HG03159 (cell line): ENCODE results near the gene COMMD10.

Experiments used
- ATAC-seq: cut with Tn5 transposase; IDR thresholded peaks from one replicate; pipeline ENCODE4 v1.9.1; 2021; ENCODE audit warnings: mild to moderate bottlenecking, moderate library complexity; ENCODE audit not compliant: unreplicated experiment

The COMMD10 gene

DNA sequence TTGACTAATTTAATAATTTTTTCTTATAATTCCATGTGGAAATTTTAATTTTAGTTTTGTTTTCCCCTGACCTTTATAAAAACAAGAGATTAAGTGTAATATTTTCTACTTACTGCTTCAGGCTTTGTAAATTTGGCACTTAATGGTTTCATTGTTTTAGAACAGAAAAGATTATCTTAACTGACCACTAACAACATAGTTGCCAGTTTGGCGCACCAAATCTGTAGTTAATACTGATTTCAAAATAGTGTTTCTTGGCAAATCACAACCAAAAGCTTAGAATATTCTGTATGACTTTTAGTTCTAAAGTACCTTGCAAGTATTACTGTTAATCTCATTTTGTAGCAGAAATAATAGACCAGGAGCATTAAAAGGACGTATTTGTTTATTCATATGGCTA, 124.3 kb downstream of the COMMD10 start:
- ATAC-seq: no peak

- no peak for ATAC-seq
These were observed 127.4 kb downstream of the COMMD10 start for GRCh38 chr5:116212225-116212624.

DNA sequence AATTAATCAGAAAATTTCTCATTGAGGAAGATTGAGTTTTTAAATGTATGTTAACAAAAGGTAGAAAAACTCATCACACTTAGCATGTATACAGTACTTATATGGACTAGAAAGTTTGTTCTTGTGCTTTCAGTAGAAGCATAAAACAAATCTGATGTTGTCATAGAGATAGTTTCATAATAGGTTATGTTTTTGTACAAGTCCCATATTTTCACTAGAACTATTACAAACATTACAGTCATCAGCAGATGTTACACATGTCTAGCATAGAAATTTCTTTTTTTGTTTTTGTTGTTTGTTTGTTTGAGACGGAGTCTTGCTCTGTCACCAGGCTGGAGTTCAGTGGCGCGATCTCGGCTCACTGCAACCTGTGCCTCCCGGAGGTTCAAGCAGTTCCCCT, 131.4 kb downstream of the COMMD10 start:
- ATAC-seq: no peak

GRCh38 chr5:116225281-116225922, 140.6 kb downstream of the COMMD10 start:
- ATAC-seq: no peak

DNA sequence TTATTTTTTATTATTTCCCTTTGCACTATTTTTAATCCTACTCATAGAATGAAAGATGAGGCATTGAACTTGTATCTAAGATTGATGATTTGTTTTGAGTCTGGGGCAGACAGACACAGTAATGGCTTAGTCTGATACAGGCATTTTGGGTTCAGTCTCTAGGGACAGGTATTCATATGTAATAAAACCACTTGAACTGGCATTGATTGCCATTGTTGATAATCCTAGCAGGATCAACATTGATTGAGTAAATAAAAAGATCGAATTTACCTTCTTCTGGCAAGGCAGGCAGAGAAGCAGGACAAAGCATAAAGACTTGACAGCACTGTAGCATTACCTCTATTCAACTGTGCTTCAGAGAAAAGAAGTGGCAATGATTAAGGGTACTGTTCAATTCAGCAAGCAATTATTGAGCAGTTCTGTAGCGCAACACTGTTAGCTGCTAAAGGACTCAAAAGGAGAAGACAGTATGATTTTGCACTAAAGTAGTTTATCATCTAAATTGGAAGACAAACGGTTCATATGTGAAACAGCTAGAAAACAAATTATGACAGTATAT, 144.4 kb downstream of the COMMD10 start:
- ATAC-seq: no peak

- no peak for ATAC-seq
These were observed 146.5 kb downstream of the COMMD10 start for GRCh38 chr5:116231288-116231687.

GRCh38 chr5:116234681-116235080, 149.9 kb downstream of the COMMD10 start:
- ATAC-seq: no peak

DNA sequence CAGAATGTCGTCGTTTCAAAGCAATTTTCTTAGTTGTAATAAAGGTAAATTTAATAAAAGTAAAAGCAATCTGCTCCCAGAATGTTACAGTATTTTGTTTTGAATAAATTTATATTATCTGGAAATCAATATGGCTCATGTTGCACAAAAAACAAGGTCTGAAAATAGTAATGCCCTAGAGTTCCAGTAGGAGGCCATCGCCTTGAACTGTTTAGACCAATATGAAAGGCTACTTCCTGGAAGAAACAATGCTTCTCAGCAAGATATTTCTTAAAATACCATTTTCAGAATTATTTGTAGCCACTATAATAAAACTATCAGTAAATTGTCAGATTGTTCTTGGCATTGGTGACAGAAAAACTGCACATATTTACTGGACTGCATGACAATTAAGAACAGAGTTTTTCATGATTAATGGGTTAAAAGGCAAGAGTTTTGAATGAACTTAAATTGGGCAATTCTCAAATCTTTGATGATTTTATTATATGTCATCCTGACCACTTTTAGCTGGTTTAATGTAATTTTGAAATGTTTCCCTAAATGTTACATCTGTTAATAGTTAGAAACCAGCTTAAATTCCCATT, 153.2 kb downstream of the COMMD10 start:
- no peak for ATAC-seq

GRCh38 chr5:116242343-116242742, 157.5 kb downstream of the COMMD10 start:
- no peak for ATAC-seq

DNA sequence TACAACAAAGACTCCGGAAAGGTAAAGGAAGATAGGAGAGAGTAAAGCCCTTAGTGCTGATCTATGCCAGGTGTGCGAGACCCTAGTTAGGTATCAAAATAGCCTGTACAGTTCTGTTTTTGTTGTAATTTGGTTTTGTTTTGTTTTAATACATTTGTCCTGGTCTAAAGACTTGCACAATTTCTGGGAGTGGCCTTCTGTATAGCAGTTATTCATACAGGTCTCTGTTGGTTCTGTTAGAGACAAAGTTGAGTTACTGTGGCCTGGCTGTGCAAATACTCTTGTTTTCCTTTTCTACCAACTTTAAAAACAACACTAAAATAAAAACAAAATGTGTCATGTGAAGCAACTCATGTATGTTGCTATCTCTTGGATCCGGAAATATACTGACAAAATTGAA, 163.6 kb downstream of the COMMD10 start:
- ATAC-seq: no peak

DNA sequence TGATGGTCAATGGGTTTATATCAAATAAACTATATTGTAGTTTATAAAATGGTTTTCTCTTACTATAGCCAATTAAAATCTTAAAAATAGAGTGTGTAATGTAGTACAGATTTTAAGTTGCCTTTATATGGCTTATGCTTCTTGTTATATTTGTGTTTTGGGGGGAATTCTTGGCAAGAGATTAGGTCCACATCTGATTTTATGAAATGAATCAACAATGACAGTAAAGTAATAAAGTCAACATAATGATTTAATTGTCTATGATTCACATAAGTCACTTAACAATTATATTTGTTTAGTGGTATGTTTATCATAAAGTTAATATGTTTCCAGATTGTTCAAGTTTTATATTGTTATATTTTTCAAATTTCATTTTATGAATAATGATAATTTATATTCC, 164.8 kb downstream of the COMMD10 start:
- ATAC-seq: no peak

- ATAC-seq: no peak
These were observed 171.9 kb downstream of the COMMD10 start for GRCh38 chr5:116256717-116257116.

- no peak for ATAC-seq
These were observed 180.6 kb downstream of the COMMD10 start for GRCh38 chr5:116265471-116265870.

- no peak for ATAC-seq
These were observed 186.7 kb downstream of the COMMD10 start for GRCh38 chr5:116271446-116272025.

GRCh38 chr5:116272281-116272941, 187.6 kb downstream of the COMMD10 start:
- no peak for ATAC-seq

DNA sequence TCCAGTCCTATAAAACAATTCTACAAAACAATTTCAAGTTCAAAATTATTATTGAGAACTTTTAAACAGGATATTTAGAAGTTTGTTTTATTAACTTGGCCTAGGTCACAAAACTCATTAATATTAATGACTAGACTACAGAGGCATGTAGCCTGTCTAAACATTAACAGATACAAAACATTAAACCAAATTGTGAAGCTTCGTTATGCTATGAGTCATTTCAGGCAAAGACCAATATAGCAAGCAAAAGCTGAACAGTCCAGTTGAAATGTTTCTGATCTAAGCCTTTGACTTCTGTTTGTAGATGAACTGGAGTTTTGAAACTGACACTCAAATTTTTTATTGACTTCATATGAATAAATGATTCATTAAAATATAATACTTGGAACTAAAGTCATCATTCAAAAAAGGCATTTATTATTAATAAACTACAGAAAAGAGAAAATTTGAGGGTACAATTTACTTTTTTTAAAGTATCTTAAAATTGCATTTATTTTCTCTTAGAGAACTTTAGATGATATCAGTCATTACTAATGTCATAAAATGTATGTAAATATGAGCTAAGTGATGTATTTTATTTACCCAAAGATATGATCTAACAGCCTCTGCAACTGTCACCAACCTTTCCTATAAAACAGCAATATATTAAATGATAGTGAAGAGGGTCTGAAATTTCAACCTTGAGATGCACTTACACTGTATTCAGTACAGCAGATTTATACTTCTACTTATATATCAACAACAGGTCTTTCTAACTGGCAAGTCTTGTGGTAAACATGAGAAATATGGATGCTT, 188.8 kb downstream of the COMMD10 start:
- ATAC-seq: peak; percentile 99

DNA sequence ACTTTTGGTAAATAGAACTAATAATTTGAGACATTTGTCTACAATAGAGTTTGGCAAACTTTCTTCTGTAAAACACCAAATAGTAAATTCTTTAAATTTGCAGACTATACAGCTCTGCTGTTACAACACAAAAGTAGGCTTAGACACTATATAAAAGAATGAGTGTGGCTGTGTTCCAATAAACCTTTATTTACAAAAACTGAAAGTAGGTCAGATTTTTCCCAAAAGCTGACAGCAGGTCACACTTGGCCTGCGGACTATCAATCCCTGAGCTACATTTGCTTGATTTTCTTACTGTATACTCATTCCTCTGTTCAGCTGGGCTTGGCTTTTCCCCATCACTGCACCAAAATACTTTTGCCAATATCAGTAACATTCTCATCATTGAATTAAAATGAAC, 189.4 kb downstream of the COMMD10 start:
- ATAC-seq: no peak

DNA sequence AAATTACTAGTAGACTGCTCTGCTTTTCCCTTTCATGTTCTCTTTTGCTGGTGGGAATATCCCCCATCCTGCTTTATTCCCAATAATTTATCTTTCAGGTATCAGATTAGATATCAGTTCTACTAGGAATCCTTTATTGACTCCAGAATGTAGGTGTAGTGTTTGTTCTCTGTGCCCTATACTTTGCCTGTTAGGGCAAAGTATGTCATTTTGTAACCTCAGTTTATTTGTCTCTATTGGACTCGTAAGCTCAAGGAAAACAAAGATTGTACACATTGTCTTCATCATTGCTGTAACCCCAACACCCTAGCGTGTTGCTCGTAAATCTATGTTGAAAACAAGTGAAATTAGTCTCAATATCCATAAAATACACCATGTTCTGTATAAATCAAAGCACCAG, 190.5 kb downstream of the COMMD10 start:
- no peak for ATAC-seq

DNA sequence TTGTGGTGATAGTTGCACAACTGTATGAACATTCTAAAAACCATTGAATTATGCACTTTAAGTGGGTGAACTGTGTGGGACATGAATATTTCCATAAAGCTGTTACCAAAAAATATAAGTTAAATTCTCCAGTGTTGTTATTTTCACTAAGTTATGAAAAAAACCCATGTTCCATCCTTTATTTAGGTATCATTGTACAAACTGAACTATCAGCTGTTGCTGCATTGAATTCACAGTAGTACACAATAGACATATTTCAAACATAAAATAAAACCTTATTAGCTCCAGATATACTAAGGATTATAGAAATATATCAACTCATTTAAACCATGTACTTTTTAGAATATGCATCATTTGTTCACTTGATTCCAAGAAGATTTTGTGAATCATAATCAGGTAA, 192.1 kb downstream of the COMMD10 start:
- no peak for ATAC-seq

GRCh38 chr5:116280149-116280803, 195.5 kb downstream of the COMMD10 start:
- no peak for ATAC-seq
